ENCODE measurements around the gene TCF3. TPM values are rescaled to one million over a fixed set of nuclear protein-coding genes. Genes with fewer than 3 reads are reported as not detected.
"Not testable (repeated sequence)": the region's sequence is repeated elsewhere in the genome, so short reads cannot be mapped to it uniquely, and the experiment has no call there.

The TCF3 gene
- polyA plus RNA-seq, 1 donor from 2014 or later = 28.6 TPM

GRCh38 chr19:1649706-1650649, 2.4 kb downstream of the TCF3 start:
- H3K9me3 Mint-ChIP-seq = no peaks in the 10 kb centered on the region
- no peaks in the 10 kb centered on the region for H3K27me3 Mint-ChIP-seq
- peaks cover 1% of the 10 kb centered on the region for H3K36me3 Mint-ChIP-seq
- H3K4me1 Mint-ChIP-seq = peaks cover 19 to 25% (median 24%) of the 10 kb centered on the region in 3 donors
- peak overlapping the region; percentile 91 to 98 (median 96) for H3K4me3 Mint-ChIP-seq
- peak overlapping the region; percentile 98 to 100 (median 99) for H3K27ac Mint-ChIP-seq

- Mint-ChIP-seq H3K9me3 (no peaks in the 10 kb centered on the region), H3K4me3 (peak overlapping the region; percentile 75 to 98 (median 96)), H3K36me3 (peaks cover 1% of the 10 kb centered on the region), H3K27me3 (no peaks in the 10 kb centered on the region), H3K4me1 (peaks cover 19 to 25% (median 21%) of the 10 kb centered on the region in 3 donors), H3K27ac (peak overlapping the region; percentile 98 to 99 (median 98))
Measured at GRCh38 chr19:1648920-1649541, 3.4 kb downstream of the TCF3 start.

GRCh38 chr19:1648459-1648849, 4.0 kb downstream of the TCF3 start:
- H3K36me3 Mint-ChIP-seq = peaks cover 1% of the 10 kb centered on the region
- no peaks in the 10 kb centered on the region for H3K27me3 Mint-ChIP-seq
- peak overlapping the region; percentile 98 to 99 (median 98) for H3K27ac Mint-ChIP-seq
- peaks cover 19 to 25% (median 21%) of the 10 kb centered on the region in 3 donors for H3K4me1 Mint-ChIP-seq
- H3K9me3 Mint-ChIP-seq = no peaks in the 10 kb centered on the region
- peak overlapping the region; percentile 75 to 98 (median 96) for H3K4me3 Mint-ChIP-seq

- Mint-ChIP-seq H3K4me1 (peaks cover 17 to 20% (median 19%) of the 10 kb centered on the region in 3 donors), H3K4me3 (peak overlapping the region; percentile 75 to 98 (median 96)), H3K27me3 (no peaks in the 10 kb centered on the region), H3K27ac (peak overlapping the region; percentile 98 to 99 (median 98)), H3K9me3 (no peaks in the 10 kb centered on the region), H3K36me3 (peaks cover 2% of the 10 kb centered on the region)
Measured at GRCh38 chr19:1647501-1648458, 4.6 kb downstream of the TCF3 start.

GRCh38 chr19:1646659-1647453, 5.6 kb downstream of the TCF3 start:
- peak overlapping the region; percentile 86 to 99 (median 98) for H3K27ac Mint-ChIP-seq
- peaks cover 4% of the 10 kb centered on the region for H3K36me3 Mint-ChIP-seq
- peak overlapping the region; percentile 47 to 98 (median 86) for H3K4me3 Mint-ChIP-seq
- no peaks in the 10 kb centered on the region for H3K27me3 Mint-ChIP-seq
- peaks cover 17 to 23% (median 17%) of the 10 kb centered on the region in 3 donors for H3K4me1 Mint-ChIP-seq
- no peaks in the 10 kb centered on the region for H3K9me3 Mint-ChIP-seq

GRCh38 chr19:1646149-1646548, 6.3 kb downstream of the TCF3 start:
- Mint-ChIP-seq H3K27ac (peak overlapping the region in 1 of 3 donors; percentile 53), H3K4me3 (peak overlapping the region in 2 of 4 donors; percentile 75 to 97), H3K36me3 (peaks cover 4% of the 10 kb centered on the region), H3K9me3 (no peaks in the 10 kb centered on the region), H3K4me1 (peaks cover 17 to 23% (median 17%) of the 10 kb centered on the region in 3 donors), H3K27me3 (no peaks in the 10 kb centered on the region)

GRCh38 chr19:1645299-1645698, 7.1 kb downstream of the TCF3 start:
- Mint-ChIP-seq H3K27ac (no peak overlapping the region), H3K36me3 (peaks cover 4% of the 10 kb centered on the region)

GRCh38 chr19:1644070-1644469, 8.3 kb downstream of the TCF3 start:
- no peaks in the 10 kb centered on the region for H3K9me3 Mint-ChIP-seq
- H3K27ac Mint-ChIP-seq = no peak overlapping the region
- H3K4me1 Mint-ChIP-seq = peaks cover 8 to 16% (median 9%) of the 10 kb centered on the region in 3 donors
- H3K4me3 Mint-ChIP-seq = no peak overlapping the region
- no peaks in the 10 kb centered on the region for H3K27me3 Mint-ChIP-seq
- peaks cover 5% of the 10 kb centered on the region for H3K36me3 Mint-ChIP-seq

More at GRCh38 chr19:1645299-1645698, 7.1 kb downstream of the TCF3 start:
- Mint-ChIP-seq H3K9me3 (no peaks in the 10 kb centered on the region), H3K4me1 (peaks cover 10 to 16% (median 12%) of the 10 kb centered on the region in 3 donors), H3K27me3 (no peaks in the 10 kb centered on the region), H3K4me3 (peak overlapping the region in 3 of 4 donors; percentile 33 to 58 (median 40))

- not testable (repeated sequence) for H3K36me3 Mint-ChIP-seq, H3K4me1 Mint-ChIP-seq, H3K27me3 Mint-ChIP-seq, H3K27ac Mint-ChIP-seq, H3K4me3 Mint-ChIP-seq, H3K9me3 Mint-ChIP-seq
Measured at GRCh38 chr19:1640893-1641448, 11.4 kb downstream of the TCF3 start.

GRCh38 chr19:1636325-1637236, 15.8 kb downstream of the TCF3 start:
- Mint-ChIP-seq H3K4me1 (peaks cover 2 to 5% (median 4%) of the 10 kb centered on the region in 3 donors), H3K9me3 (no peaks in the 10 kb centered on the region)

GRCh38 chr19:1634938-1635243, 17.5 kb downstream of the TCF3 start:
- Mint-ChIP-seq H3K4me3 (no peak overlapping the region), H3K9me3 (no peaks in the 10 kb centered on the region), H3K4me1 (peaks cover 2 to 5% (median 4%) of the 10 kb centered on the region in 3 donors), H3K27me3 (no peaks in the 10 kb centered on the region), H3K36me3 (peaks cover 5% of the 10 kb centered on the region), H3K27ac (no peak overlapping the region)

More at GRCh38 chr19:1636325-1637236, 15.8 kb downstream of the TCF3 start:
- Mint-ChIP-seq H3K4me3 (no peak overlapping the region), H3K27ac (peak overlapping the region in 1 of 3 donors; percentile 67), H3K36me3 (peaks cover 5% of the 10 kb centered on the region), H3K27me3 (no peaks in the 10 kb centered on the region)

GRCh38 chr19:1634242-1634937, 18.0 kb downstream of the TCF3 start:
- H3K27me3 Mint-ChIP-seq = no peaks in the 10 kb centered on the region
- no peaks in the 10 kb centered on the region for H3K9me3 Mint-ChIP-seq
- peaks cover 0 to 3% (median 0%) of the 10 kb centered on the region in 3 donors for H3K4me1 Mint-ChIP-seq
- no peak overlapping the region for H3K27ac Mint-ChIP-seq
- H3K4me3 Mint-ChIP-seq = no peak overlapping the region
- peaks cover 5% of the 10 kb centered on the region for H3K36me3 Mint-ChIP-seq
